Measurements from ENCODE around the gene LRRC56. TPM values are rescaled to one million over a fixed set of nuclear protein-coding genes. Genes with fewer than 3 reads are reported as not detected.

The LRRC56 gene
- total and polyA plus RNA-seq, 2 of the 13 experiments (the other 11 are each of a cell fraction or from before 2014, with no cell fraction given) = 0.11 to 0.29 TPM

GRCh38 chr11:579830-580601 lies 42.7 kb downstream of the LRRC56 start (continued):
- TF ChIP-seq, protein P1, sequence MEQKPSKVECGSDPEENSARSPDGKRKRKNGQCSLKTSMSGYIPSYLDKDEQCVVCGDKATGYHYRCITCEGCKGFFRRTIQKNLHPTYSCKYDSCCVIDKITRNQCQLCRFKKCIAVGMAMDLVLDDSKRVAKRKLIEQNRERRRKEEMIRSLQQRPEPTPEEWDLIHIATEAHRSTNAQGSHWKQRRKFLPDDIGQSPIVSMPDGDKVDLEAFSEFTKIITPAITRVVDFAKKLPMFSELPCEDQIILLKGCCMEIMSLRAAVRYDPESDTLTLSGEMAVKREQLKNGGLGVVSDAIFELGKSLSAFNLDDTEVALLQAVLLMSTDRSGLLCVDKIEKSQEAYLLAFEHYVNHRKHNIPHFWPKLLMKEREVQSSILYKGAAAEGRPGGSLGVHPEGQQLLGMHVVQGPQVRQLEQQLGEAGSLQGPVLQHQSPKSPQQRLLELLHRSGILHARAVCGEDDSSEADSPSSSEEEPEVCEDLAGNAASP (CRISPR knock-in tag; IDR thresholded peaks at IDR 0.05; ENCODE audit: borderline replicate concordance) = peak; percentile 34; the same call in 1 of the 2 replicates
- TF ChIP-seq ZNF83 (CRISPR knock-in tag; IDR thresholded peaks at IDR 0.05; ENCODE audit: borderline replicate concordance) (no peak), ZNF274 (CRISPR knock-in tag; IDR thresholded peaks at IDR 0.05) (no peak), ONECUT2 (CRISPR knock-in tag; IDR thresholded peaks at IDR 0.05) (no peak), ZNF777 (CRISPR knock-in tag; IDR thresholded peaks at IDR 0.05) (no peak), NFIB (CRISPR knock-in tag; IDR thresholded peaks at IDR 0.05; ENCODE audit: borderline replicate concordance) (no peak), KLF12 (CRISPR knock-in tag; IDR thresholded peaks at IDR 0.05; ENCODE audit: borderline replicate concordance) (no peak), SMAD3 (CRISPR knock-in tag; IDR thresholded peaks at IDR 0.05) (no peak), SNAPC4 (CRISPR knock-in tag; IDR thresholded peaks at IDR 0.05) (no peak), MED1 (CRISPR knock-in tag; IDR thresholded peaks at IDR 0.05) (peak; percentile 75), RNF2 (conservative IDR thresholded peaks at IDR 0.05; ENCODE audit: low read depth) (0 out of 2 replicates have a peak, but pooled peaks have one; percentile 32), BRD4 (CRISPR knock-in tag; IDR thresholded peaks at IDR 0.05) (no peak; the same call in 1 of the 2 replicates)
- TF ChIP-seq, protein P2, sequence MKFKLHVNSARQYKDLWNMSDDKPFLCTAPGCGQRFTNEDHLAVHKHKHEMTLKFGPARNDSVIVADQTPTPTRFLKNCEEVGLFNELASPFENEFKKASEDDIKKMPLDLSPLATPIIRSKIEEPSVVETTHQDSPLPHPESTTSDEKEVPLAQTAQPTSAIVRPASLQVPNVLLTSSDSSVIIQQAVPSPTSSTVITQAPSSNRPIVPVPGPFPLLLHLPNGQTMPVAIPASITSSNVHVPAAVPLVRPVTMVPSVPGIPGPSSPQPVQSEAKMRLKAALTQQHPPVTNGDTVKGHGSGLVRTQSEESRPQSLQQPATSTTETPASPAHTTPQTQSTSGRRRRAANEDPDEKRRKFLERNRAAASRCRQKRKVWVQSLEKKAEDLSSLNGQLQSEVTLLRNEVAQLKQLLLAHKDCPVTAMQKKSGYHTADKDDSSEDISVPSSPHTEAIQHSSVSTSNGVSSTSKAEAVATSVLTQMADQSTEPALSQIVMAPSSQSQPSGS (CRISPR knock-in tag; IDR thresholded peaks at IDR 0.05) = no peak
- TF ChIP-seq, protein P3, sequence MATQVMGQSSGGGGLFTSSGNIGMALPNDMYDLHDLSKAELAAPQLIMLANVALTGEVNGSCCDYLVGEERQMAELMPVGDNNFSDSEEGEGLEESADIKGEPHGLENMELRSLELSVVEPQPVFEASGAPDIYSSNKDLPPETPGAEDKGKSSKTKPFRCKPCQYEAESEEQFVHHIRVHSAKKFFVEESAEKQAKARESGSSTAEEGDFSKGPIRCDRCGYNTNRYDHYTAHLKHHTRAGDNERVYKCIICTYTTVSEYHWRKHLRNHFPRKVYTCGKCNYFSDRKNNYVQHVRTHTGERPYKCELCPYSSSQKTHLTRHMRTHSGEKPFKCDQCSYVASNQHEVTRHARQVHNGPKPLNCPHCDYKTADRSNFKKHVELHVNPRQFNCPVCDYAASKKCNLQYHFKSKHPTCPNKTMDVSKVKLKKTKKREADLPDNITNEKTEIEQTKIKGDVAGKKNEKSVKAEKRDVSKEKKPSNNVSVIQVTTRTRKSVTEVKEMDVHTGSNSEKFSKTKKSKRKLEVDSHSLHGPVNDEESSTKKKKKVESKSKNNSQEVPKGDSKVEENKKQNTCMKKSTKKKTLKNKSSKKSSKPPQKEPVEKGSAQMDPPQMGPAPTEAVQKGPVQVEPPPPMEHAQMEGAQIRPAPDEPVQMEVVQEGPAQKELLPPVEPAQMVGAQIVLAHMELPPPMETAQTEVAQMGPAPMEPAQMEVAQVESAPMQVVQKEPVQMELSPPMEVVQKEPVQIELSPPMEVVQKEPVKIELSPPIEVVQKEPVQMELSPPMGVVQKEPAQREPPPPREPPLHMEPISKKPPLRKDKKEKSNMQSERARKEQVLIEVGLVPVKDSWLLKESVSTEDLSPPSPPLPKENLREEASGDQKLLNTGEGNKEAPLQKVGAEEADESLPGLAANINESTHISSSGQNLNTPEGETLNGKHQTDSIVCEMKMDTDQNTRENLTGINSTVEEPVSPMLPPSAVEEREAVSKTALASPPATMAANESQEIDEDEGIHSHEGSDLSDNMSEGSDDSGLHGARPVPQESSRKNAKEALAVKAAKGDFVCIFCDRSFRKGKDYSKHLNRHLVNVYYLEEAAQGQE (IDR thresholded peaks at IDR 0.05; ENCODE audit: borderline replicate concordance in 1 of 2, low read depth in 1 of 2, low read length in 2 of 2) = no peak
- TF ChIP-seq, protein P4, sequence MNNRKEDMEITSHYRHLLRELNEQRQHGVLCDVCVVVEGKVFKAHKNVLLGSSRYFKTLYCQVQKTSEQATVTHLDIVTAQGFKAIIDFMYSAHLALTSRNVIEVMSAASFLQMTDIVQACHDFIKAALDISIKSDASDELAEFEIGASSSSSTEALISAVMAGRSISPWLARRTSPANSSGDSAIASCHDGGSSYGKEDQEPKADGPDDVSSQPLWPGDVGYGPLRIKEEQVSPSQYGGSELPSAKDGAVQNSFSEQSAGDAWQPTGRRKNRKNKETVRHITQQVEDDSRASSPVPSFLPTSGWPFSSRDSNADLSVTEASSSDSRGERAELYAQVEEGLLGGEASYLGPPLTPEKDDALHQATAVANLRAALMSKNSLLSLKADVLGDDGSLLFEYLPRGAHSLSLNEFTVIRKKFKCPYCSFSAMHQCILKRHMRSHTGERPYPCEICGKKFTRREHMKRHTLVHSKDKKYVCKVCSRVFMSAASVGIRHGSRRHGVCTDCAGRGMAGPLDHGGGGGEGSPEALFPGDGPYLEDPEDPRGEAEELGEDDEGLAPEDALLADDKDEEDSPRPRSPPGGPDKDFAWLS (CRISPR knock-in tag; IDR thresholded peaks at IDR 0.05; ENCODE audit: borderline replicate concordance) = no peak
